Fibroblast of mammary gland (primary cell): ENCODE data around the gene LRRC75A.

Experiments used
- DNase-seq: peaks from one replicate; pipeline ENCODE4 v3.0.0-alpha.2; 2010; ENCODE audit warnings: low read depth
- H3K4me3 ChIP-seq: 2 replicates; pipeline ENCODE4 v1.5.1; 2011; ENCODE audit warnings: low read depth, mild to moderate bottlenecking, low read length, moderate library complexity; ENCODE audit not compliant: control insufficient read depth
- TF ChIP-seq, protein P1 (sequence below): conservative IDR thresholded peaks from 2 replicates; pipeline ENCODE4 v1.5.1; 2011; ENCODE audit warnings: low read depth, low read length, inconsistent platforms; ENCODE audit not compliant: control insufficient read depth, insufficient read depth

Gene LRRC75A

DNA sequence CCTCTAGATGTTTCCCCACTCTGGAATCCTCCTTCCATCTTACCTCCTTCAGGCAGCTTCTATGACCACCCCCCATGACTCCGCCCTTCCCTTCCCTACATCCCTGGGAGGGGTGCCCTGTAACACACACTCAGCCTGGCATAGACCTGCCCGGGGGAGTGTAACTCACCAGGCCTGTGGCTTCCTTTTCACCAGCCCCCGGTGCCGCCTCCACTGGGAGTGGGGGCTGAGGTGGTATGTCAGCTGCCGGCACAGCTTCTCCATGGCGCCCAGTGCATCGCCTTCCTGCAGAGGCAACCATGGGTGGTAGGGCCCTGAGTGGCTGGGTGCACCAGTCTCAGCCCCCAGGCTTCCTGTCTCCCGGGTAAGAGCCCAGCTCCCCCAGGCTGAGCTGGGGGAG lies 44.3 kb downstream of the LRRC75A start:
- no peak for DNase-seq
- no peak overlapping the region for H3K4me3 ChIP-seq
- TF ChIP-seq, protein P1, sequence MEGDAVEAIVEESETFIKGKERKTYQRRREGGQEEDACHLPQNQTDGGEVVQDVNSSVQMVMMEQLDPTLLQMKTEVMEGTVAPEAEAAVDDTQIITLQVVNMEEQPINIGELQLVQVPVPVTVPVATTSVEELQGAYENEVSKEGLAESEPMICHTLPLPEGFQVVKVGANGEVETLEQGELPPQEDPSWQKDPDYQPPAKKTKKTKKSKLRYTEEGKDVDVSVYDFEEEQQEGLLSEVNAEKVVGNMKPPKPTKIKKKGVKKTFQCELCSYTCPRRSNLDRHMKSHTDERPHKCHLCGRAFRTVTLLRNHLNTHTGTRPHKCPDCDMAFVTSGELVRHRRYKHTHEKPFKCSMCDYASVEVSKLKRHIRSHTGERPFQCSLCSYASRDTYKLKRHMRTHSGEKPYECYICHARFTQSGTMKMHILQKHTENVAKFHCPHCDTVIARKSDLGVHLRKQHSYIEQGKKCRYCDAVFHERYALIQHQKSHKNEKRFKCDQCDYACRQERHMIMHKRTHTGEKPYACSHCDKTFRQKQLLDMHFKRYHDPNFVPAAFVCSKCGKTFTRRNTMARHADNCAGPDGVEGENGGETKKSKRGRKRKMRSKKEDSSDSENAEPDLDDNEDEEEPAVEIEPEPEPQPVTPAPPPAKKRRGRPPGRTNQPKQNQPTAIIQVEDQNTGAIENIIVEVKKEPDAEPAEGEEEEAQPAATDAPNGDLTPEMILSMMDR: no peak

DNA sequence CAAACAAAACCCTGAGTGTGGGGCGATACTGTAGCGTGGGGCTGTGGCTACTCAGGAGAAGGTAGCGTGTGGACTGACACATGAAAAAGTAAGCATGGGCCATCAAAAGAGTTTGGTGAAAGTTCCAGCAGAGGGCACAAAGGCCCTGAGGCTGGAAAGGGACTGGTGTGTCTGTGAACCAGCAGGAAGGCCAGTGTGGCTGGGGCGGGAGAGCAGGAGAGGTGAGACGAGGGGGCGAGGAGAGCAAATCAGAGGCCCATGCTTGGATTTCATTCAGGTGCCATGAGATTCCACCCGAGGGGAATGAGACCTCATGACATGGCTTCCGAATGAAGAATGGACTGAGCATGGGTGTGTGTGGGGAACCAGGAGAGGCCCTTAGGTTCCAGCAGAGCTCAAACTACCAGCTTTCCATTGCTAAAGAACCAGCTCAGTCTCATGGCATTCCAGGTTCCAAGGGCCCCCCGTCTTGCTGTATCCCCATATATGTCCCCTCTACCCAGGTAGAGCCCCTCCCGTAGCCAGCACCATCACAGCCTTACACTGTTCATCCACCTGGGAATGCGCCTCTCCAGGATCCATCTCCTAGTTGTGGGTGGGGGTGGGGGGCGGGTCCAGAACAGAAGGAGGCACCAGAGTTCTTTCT lies 45.5 kb downstream of the LRRC75A start:
- DNase-seq: no peak
- TF ChIP-seq, protein P1: peak; percentile 3
- H3K4me3 ChIP-seq: no peak overlapping the region

DNA sequence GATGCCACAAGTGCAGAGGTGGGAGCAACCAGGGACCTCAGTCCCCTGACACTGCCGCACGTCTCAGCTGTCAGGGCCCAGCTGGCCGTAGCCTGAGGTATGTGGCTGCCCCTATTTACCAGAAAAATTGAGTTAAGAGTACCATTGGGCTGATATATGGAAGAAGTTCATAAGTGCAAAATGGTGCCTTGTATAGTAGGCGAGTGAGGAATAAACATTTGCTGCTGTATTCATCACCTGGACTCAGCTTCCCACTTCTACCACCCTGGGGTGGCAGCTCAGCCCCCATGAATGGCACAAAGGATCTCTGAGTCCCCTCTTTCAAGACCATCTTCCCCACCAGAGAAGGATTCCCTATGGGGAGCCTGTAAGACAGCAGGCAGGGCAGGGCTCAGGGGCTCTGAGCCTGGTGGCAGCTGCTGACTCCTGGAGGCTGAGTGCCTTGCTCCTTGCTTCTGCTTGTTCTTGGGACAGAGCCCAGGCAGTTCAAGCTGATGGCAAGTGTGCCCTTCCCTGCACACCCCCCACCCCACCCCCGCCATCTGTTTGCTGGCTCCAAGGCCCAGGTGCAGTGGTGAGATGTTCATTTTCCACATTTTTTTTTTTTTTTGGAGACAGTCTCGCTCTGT lies 47.6 kb downstream of the LRRC75A start:
- peak; percentile 43 for DNase-seq
- TF ChIP-seq, protein P1: no peak
- no peak overlapping the region for H3K4me3 ChIP-seq

DNA sequence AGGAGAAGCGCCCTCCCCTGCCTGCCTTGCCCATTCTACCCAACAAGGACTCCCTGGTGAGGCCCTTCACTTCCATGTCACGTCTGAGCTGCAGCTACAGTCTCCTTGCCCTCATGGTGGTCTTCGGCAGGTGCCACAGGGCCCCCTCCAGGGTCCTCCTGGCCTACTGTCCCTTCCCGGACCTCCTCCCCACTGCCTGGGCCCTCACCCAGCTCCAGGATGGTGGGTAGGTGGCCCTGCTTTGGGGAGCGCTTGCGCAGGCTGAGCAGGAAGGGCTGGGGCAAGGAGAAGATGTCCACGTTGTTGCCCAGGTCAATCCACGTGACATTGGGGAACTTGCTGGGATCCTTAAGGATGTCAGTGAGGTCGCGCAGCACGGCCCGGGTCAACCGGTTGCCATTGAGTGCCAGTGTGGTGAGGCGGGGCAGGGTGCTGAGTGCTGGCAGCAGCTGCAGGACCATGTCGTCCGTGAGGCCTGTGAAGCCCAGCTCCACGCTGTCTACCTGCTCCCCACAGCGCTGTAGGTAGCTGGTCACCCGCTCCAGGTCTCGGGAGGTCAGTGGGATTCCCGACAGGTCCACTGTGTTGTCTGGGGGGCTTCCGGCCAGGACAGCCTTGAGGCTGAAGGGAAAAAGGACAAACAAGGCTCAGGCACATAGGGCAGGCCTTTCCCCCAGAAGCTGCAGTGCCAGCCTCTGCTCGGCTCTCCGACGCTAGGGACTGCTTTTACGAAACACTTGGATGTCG lies 48.3 kb downstream of the LRRC75A start:
- TF ChIP-seq, protein P1: no peak
- DNase-seq: no peak
- H3K4me3 ChIP-seq: no peak overlapping the region

DNA sequence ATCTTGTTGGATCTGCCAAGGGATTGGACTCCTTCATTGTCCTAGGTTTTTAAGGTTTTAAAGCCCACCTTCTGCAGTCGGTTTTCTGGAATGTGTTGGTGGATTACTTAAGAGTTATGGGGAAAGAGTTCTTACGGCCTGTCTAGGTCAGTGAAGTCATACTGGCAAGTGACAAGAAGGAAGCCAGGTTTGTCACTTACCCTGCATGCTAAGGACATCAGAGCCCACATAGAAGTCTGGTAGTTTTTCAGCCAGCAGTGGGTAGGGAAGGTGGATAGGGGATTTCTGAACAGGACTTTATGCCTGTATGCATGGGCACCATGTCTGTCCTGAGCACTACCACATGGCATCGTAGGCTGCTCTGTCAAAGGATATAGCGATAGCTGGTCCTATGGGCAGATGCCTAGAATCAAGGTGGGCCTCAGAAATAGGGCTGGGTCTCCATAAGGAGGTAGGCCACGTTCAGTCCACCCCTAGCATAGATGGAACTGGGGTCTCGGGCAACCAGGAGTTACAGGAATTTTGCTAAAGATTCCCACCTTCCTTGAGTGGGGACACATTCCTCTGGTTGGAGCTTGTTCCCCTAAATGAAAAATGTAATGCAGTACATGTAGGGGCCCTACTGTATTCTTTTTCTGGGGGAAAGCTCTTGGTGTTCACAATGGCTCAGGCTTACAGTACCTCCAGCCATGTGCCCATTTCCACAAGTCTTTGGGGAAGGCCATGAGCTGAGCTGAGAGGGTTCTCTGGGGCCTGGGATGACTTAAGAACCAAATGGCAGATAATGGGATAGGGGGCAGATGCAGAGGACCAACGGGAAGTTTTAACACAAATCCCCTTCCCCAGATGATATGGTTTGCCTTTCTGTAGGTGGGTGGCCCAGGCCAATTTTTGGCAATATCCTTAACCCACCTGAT lies 49.1 kb downstream of the LRRC75A start:
- TF ChIP-seq, protein P1: no peak
- peak overlapping the region; percentile 95 for H3K4me3 ChIP-seq
- peak; percentile 36 for DNase-seq

DNA sequence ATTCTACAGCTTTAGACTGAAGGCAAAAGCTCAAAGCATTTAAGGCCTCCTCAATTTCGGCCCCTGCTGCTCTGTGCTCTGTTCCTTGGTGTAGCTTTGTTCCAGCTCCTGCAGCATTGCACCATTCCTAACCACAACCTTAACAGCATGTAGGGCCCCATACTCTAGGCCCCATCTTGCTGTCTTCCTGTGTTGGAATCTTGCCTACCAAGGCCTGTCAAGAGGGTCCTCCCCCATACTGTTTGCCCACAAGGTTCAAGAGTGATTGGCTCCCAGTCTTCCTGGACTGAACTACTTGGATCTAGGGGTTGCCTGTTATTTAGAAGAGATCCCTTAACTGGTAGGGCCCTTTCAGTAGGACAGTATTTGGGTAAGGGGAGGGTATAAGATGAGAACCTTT lies 49.9 kb downstream of the LRRC75A start:
- DNase-seq: peak; percentile 62
- TF ChIP-seq, protein P1: no peak
- H3K4me3 ChIP-seq: peak overlapping the region; percentile 95
